ENCODE measurements around the gene BCLAF1. TPM values are rescaled to one million over a fixed set of nuclear protein-coding genes. Genes with fewer than 3 reads are reported as not detected.

The BCLAF1 gene
- polyA plus RNA-seq, 1 donor from 2014 or later: 151 TPM

DNA sequence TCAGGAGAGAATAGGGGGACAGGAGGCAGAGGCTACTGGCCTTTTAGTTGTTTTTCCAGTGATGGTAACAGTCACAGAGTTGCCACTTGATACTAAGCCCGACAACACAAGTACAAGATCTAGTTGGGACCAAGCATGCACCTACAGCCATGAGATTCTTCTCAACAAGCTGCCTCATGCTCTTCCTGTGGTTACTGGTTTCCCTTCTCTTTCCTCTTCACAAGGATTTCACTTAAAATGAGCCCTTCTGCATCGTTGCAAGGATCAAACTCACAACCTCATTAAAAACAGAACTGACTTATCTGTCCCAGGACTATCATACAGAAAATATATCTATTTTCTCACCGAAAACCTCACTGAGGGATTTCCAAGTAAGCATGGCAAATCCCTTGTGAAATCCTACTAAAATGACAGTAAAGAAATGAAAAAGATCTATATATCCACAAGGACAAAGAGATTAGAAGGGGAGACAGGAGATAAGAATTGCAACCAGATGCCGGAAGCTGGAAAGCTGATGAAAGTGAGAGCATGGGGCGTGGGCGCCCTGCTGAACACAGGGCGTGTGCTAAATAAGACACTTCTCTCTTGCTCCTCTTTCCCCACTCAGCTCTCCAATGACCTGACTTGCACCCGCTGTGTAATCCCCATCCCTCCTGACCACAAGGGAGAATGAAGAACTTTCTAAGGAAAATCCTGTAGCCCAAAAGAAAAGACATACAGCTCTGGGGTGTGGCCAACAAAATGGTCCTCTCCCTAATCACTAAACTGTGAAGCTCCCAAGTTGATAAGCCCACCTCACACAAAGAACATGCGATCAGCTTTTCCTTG is 53.0 kb downstream of the BCLAF1 start:
- no peaks in the 10 kb centered on the region for H3K9me2 ChIP-seq (ENCODE audit: insufficient read depth, low read length)
- H3K4me3 ChIP-seq (ENCODE audit: low read length): no peak overlapping the region
- H2AFZ ChIP-seq (ENCODE audit: low read depth, low read length): no peak overlapping the region
- TF ChIP-seq EP300 (conservative IDR thresholded peaks at IDR 0.05; ENCODE audit: poor library complexity, severe bottlenecking) (no peak), SMC3 (conservative IDR thresholded peaks at IDR 0.05; ENCODE audit: poor library complexity) (no peak), RAD21 (conservative IDR thresholded peaks at IDR 0.05) (no peak), EZH2 (IDR thresholded peaks at IDR 0.05; ENCODE audit: borderline replicate concordance, insufficient read depth, low read length, poor library complexity, severe bottlenecking) (no peak), MXI1 (conservative IDR thresholded peaks at IDR 0.05; ENCODE audit: poor library complexity, severe bottlenecking) (no peak), TAF1 (IDR thresholded peaks at IDR 0.05; ENCODE audit: low read depth) (no peak), POLR2AphosphoS5 (IDR thresholded peaks at IDR 0.05) (no peak)
- TF ChIP-seq, protein P1, sequence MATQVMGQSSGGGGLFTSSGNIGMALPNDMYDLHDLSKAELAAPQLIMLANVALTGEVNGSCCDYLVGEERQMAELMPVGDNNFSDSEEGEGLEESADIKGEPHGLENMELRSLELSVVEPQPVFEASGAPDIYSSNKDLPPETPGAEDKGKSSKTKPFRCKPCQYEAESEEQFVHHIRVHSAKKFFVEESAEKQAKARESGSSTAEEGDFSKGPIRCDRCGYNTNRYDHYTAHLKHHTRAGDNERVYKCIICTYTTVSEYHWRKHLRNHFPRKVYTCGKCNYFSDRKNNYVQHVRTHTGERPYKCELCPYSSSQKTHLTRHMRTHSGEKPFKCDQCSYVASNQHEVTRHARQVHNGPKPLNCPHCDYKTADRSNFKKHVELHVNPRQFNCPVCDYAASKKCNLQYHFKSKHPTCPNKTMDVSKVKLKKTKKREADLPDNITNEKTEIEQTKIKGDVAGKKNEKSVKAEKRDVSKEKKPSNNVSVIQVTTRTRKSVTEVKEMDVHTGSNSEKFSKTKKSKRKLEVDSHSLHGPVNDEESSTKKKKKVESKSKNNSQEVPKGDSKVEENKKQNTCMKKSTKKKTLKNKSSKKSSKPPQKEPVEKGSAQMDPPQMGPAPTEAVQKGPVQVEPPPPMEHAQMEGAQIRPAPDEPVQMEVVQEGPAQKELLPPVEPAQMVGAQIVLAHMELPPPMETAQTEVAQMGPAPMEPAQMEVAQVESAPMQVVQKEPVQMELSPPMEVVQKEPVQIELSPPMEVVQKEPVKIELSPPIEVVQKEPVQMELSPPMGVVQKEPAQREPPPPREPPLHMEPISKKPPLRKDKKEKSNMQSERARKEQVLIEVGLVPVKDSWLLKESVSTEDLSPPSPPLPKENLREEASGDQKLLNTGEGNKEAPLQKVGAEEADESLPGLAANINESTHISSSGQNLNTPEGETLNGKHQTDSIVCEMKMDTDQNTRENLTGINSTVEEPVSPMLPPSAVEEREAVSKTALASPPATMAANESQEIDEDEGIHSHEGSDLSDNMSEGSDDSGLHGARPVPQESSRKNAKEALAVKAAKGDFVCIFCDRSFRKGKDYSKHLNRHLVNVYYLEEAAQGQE (IDR thresholded peaks at IDR 0.05; ENCODE audit: borderline replicate concordance): no peak
- TF ChIP-seq, protein P2, sequence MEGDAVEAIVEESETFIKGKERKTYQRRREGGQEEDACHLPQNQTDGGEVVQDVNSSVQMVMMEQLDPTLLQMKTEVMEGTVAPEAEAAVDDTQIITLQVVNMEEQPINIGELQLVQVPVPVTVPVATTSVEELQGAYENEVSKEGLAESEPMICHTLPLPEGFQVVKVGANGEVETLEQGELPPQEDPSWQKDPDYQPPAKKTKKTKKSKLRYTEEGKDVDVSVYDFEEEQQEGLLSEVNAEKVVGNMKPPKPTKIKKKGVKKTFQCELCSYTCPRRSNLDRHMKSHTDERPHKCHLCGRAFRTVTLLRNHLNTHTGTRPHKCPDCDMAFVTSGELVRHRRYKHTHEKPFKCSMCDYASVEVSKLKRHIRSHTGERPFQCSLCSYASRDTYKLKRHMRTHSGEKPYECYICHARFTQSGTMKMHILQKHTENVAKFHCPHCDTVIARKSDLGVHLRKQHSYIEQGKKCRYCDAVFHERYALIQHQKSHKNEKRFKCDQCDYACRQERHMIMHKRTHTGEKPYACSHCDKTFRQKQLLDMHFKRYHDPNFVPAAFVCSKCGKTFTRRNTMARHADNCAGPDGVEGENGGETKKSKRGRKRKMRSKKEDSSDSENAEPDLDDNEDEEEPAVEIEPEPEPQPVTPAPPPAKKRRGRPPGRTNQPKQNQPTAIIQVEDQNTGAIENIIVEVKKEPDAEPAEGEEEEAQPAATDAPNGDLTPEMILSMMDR (IDR thresholded peaks at IDR 0.05; ENCODE audit: poor library complexity, severe bottlenecking): no peak
- H3K79me2 ChIP-seq (replicated peaks; ENCODE audit: insufficient read depth, low read length): no peaks in the 10 kb centered on the region
- H3K27ac ChIP-seq (ENCODE audit: low read length): no peak overlapping the region
- no peaks in the 10 kb centered on the region for H3K36me3 ChIP-seq (ENCODE audit: insufficient read depth, low read length)
- H3K9ac ChIP-seq (ENCODE audit: low read length): no peak overlapping the region
- H3K9me3 ChIP-seq (ENCODE audit: low read length): no peaks in the 10 kb centered on the region
- no peaks in the 10 kb centered on the region for H4K20me1 ChIP-seq (ENCODE audit: insufficient read depth)
- H3K27me3 ChIP-seq (ENCODE audit: insufficient read depth, low read depth, low read length): no peaks in the 10 kb centered on the region
- H3K4me2 ChIP-seq (ENCODE audit: low read length): no peak overlapping the region
- H3F3A ChIP-seq (ENCODE audit: insufficient read depth, low read length, poor library complexity, severe bottlenecking): no peaks in the 10 kb centered on the region

DNA sequence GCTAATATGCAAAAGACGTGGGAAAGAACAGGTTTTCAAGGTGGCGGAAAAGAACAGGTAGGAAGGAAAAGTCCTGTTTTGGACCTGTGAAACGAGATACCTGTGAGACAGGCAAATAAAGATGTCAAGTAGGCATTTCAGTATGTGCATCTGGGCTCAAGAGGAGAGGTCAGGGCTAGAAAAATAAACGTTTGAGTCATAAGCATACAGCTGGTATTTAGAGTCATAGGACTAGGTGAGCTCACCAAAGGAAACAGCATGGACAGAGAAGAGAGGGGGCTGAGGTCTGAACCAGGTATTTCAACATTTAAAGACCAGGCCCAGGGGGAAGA is 54.4 kb downstream of the BCLAF1 start:
- Histone ChIP-seq H3K79me2 (replicated peaks; ENCODE audit: insufficient read depth, low read length) (no peaks in the 10 kb centered on the region), H3K27ac (ENCODE audit: low read length) (no peak overlapping the region), H3K4me3 (ENCODE audit: low read length) (no peak overlapping the region), H3K27me3 (ENCODE audit: insufficient read depth, low read depth, low read length) (no peaks in the 10 kb centered on the region), H4K20me1 (ENCODE audit: insufficient read depth) (no peaks in the 10 kb centered on the region), H3F3A (ENCODE audit: insufficient read depth, low read length, poor library complexity, severe bottlenecking) (no peaks in the 10 kb centered on the region), H3K9ac (ENCODE audit: low read length) (no peak overlapping the region), H3K36me3 (ENCODE audit: insufficient read depth, low read length) (no peaks in the 10 kb centered on the region), H3K9me2 (ENCODE audit: insufficient read depth, low read length) (no peaks in the 10 kb centered on the region), H2AFZ (ENCODE audit: low read depth, low read length) (no peak overlapping the region), H3K4me2 (ENCODE audit: low read length) (no peak overlapping the region), H3K9me3 (ENCODE audit: low read length) (no peaks in the 10 kb centered on the region)
- no peak for TF ChIP-seq RAD21 (conservative IDR thresholded peaks at IDR 0.05)
- TF ChIP-seq POLR2AphosphoS5 (IDR thresholded peaks at IDR 0.05): no peak
- TF ChIP-seq, protein P2 (IDR thresholded peaks at IDR 0.05; ENCODE audit: poor library complexity, severe bottlenecking): no peak
- TF ChIP-seq SMC3 (conservative IDR thresholded peaks at IDR 0.05; ENCODE audit: poor library complexity): no peak
- TF ChIP-seq EZH2 (IDR thresholded peaks at IDR 0.05; ENCODE audit: borderline replicate concordance, insufficient read depth, low read length, poor library complexity, severe bottlenecking): no peak
- TF ChIP-seq EP300 (conservative IDR thresholded peaks at IDR 0.05; ENCODE audit: poor library complexity, severe bottlenecking): no peak
- no peak for TF ChIP-seq TAF1 (IDR thresholded peaks at IDR 0.05; ENCODE audit: low read depth)
- TF ChIP-seq MXI1 (conservative IDR thresholded peaks at IDR 0.05; ENCODE audit: poor library complexity, severe bottlenecking): no peak

Data from neural cell (in vitro differentiated cells).